H1 (cell line): ENCODE data around the gene SND1. TPM values are rescaled to one million over a fixed set of nuclear protein-coding genes. Genes with fewer than 3 reads are reported as not detected.

Experiments used
- CTCF ChIA-PET: fragments of 300-600 bp; sonication (Branson Sonifier 250); formaldehyde crosslinking; loops from one replicate; lab custom pipeline; 2021; ENCODE audit not compliant: partially characterized antibody; lab: Charles Lee
- POLR2A ChIA-PET: fragments of 300-600 bp; sonication (Branson Sonifier 250); formaldehyde crosslinking; loops from one replicate; lab custom pipeline; 2021; ENCODE audit warnings: inconsistent platforms; ENCODE audit not compliant: partially characterized antibody; lab: Charles Lee
- DNase-seq, 2 experiments: peaks; one replicate each; pipeline versions ENCODE4 v3.0.0 to v3.0.0-alpha.2; 2010 to 2022; ENCODE audit warnings: low spot score in 2 of 2, low read depth in 1 of 2, mixed read lengths in 1 of 2
- FAIRE-seq: peaks from 2 replicates; lab custom pipeline; 2011; peaks lifted over from hg19 to GRCh38; lab: Jason Lieb, UNC
- H2AFZ ChIP-seq: 2 replicates; pipeline ENCODE4 v1.8.1; 2012; ENCODE audit warnings: low read length, inconsistent platforms
- H2AK5ac ChIP-seq: 2 replicates; pipeline ENCODE4 v1.6.1; 2013; ENCODE audit warnings: low read depth, low read length
- H2BK120ac ChIP-seq: replicated peaks from 2 replicates; pipeline ENCODE3; 2013; ENCODE audit warnings: low read depth, low read length, inconsistent platforms
- H2BK12ac ChIP-seq: 2 replicates; pipeline ENCODE4 v1.6.1; 2013; ENCODE audit warnings: low read depth, low read length
- H2BK15ac ChIP-seq: 2 replicates; pipeline ENCODE4 v1.6.1; 2013; ENCODE audit warnings: low read length
- H2BK20ac ChIP-seq: 2 replicates; pipeline ENCODE4 v1.6.1; 2013; ENCODE audit warnings: low read length
- H2BK5ac ChIP-seq: 2 replicates; pipeline ENCODE4 v1.6.1; 2013; ENCODE audit warnings: low read depth, low read length
- H3K14ac ChIP-seq: 2 replicates; pipeline ENCODE4 v1.6.1; 2013; ENCODE audit warnings: inconsistent platforms; ENCODE audit not compliant: insufficient read length
- H3K18ac ChIP-seq: 2 replicates; pipeline ENCODE4 v1.6.1; 2013; ENCODE audit warnings: low read length; ENCODE audit errors: extremely low read depth
- H3K23ac ChIP-seq: 2 replicates; pipeline ENCODE4 v1.6.1; 2013; ENCODE audit warnings: inconsistent platforms; ENCODE audit not compliant: insufficient read length
- H3K23me2 ChIP-seq: 2 replicates; pipeline ENCODE4 v1.6.1; 2013; ENCODE audit warnings: low read depth, low read length
- H3K27ac ChIP-seq: 2 replicates; pipeline ENCODE4 v1.6.1; 2011; ENCODE audit warnings: low read depth, low read length, inconsistent platforms
- H3K27me3 ChIP-seq, 4 experiments: replicated peaks in 1 of 4; 1 replicate in 1 of 4; 2 replicates in 3 of 4; pipeline versions ENCODE4 v1.6.1 to v1.8.1; 2011 to 2013; ENCODE audit warnings: low read length in 3 of 4, mild to moderate bottlenecking in 3 of 4, inconsistent platforms in 2 of 4, mixed read lengths in 2 of 4, moderate library complexity in 1 of 4; ENCODE audit not compliant: control insufficient read depth in 3 of 4, insufficient read depth in 3 of 4; ENCODE audit errors: extremely low read depth in 1 of 4
- H3K36me3 ChIP-seq, 4 experiments: 2 replicates each; pipeline versions ENCODE4 v1.6.1 to v1.8.1; 2011 to 2013; ENCODE audit warnings: mild to moderate bottlenecking in 4 of 4, low read length in 3 of 4, moderate library complexity in 2 of 4, control low read depth in 1 of 4, inconsistent platforms in 1 of 4; ENCODE audit not compliant: insufficient read depth in 4 of 4, control insufficient read depth in 2 of 4
- H3K4ac ChIP-seq: replicated peaks from 2 replicates; pipeline ENCODE3; 2013; ENCODE audit warnings: low read length, low read depth, mixed read lengths, inconsistent platforms; ENCODE audit not compliant: insufficient read length
- H3K4me1 ChIP-seq, 4 experiments: replicated peaks in 1 of 4; 1 replicate in 1 of 4; 2 replicates in 3 of 4; pipeline versions ENCODE4 v1.6.1 to v1.8.1; 2011 to 2013; ENCODE audit warnings: low read length in 3 of 4, inconsistent platforms in 2 of 4, mixed read lengths in 1 of 4; ENCODE audit not compliant: insufficient read depth in 4 of 4, control insufficient read depth in 3 of 4
- H3K4me2 ChIP-seq, 2 experiments: 2 replicates each; pipeline versions ENCODE4 v1.6.1 to v1.8.1; 2011 to 2013; ENCODE audit warnings: low read depth in 2 of 2, low read length in 2 of 2, control low read depth in 1 of 2, inconsistent platforms in 1 of 2, mild to moderate bottlenecking in 1 of 2; ENCODE audit not compliant: insufficient read depth in 1 of 2
- H3K4me3 ChIP-seq, 4 experiments: fragments of 200-600, 300-600 bp in 1 of 4; sonication (generic), shearing (Covaris generic), sonication (Bioruptor Twin) in 1 of 4; 2 replicates each; pipeline versions ENCODE4 v1.5.1 to v1.8.1; 2011 to 2016; ENCODE audit warnings: low read length in 4 of 4, low read depth in 3 of 4, control low read depth in 2 of 4, inconsistent platforms in 2 of 4, mild to moderate bottlenecking in 2 of 4, mixed read lengths in 1 of 4, moderate library complexity in 1 of 4; ENCODE audit not compliant: insufficient read depth in 2 of 4; ENCODE audit errors: extremely low read depth in 1 of 4
- H3K56ac ChIP-seq: replicated peaks from 2 replicates; pipeline ENCODE3; 2013; ENCODE audit warnings: low read depth, mild to moderate bottlenecking, mixed read lengths, low read length, inconsistent platforms; ENCODE audit not compliant: insufficient read length
- H3K79me1 ChIP-seq: 2 replicates; pipeline ENCODE4 v1.6.1; 2013; ENCODE audit warnings: low read depth, low read length, control low read depth
- H3K79me2 ChIP-seq, 2 experiments: 2 replicates each; pipeline versions ENCODE4 v1.6.1 to v1.8.1; 2012 to 2013; ENCODE audit warnings: low read length in 2 of 2, mild to moderate bottlenecking in 2 of 2, inconsistent platforms in 1 of 2; ENCODE audit not compliant: insufficient read depth in 2 of 2, control insufficient read depth in 1 of 2
- H3K9ac ChIP-seq, 4 experiments: replicated peaks in 1 of 4; 1 replicate in 1 of 4; 2 replicates in 3 of 4; pipeline versions ENCODE4 v1.6.1 to v1.8.1; 2011 to 2013; ENCODE audit warnings: low read depth in 3 of 4, low read length in 3 of 4, control low read depth in 2 of 4, mild to moderate bottlenecking in 2 of 4, moderate library complexity in 2 of 4, inconsistent platforms in 1 of 4; ENCODE audit errors: extremely low read depth in 1 of 4
- H3K9me3 ChIP-seq, 2 experiments: 2 replicates each; pipeline versions ENCODE4 v1.6.1 to v1.8.1; 2012 to 2013; ENCODE audit warnings: mild to moderate bottlenecking in 2 of 2, moderate library complexity in 2 of 2, control low read depth in 1 of 2, inconsistent platforms in 1 of 2, low read depth in 1 of 2, low read length in 1 of 2, mixed read lengths in 1 of 2; ENCODE audit not compliant: insufficient read depth in 2 of 2
- H4K20me1 ChIP-seq, 2 experiments: replicated peaks in 1 of 2; 2 replicates each; pipeline versions ENCODE3 to v1.8.1; 2011 to 2013; ENCODE audit warnings: inconsistent platforms in 2 of 2, low read length in 2 of 2, mild to moderate bottlenecking in 1 of 2; ENCODE audit not compliant: insufficient read depth in 2 of 2, control insufficient read depth in 1 of 2
- H4K5ac ChIP-seq: 2 replicates; pipeline ENCODE4 v1.6.1; 2013; ENCODE audit warnings: low read length, low read depth, mixed read lengths, inconsistent platforms; ENCODE audit not compliant: insufficient read length
- H4K8ac ChIP-seq: 2 replicates; pipeline ENCODE4 v1.8.0; 2013; ENCODE audit warnings: mild to moderate bottlenecking, moderate library complexity, low read length, inconsistent platforms; ENCODE audit not compliant: insufficient read depth; ENCODE audit errors: extremely low read depth
- H4K91ac ChIP-seq: replicated peaks from 2 replicates; pipeline ENCODE3; 2013; ENCODE audit warnings: low read length, mixed read lengths, inconsistent platforms; ENCODE audit not compliant: insufficient read length
- WGBS, 2 experiments: shearing (Covaris generic) in 1 of 2; methylation state at CpG; one replicate each; pipeline versions ENCODE4 v1.1.6 to v1.1.7; 2013 to 2015; ENCODE audit warnings: low lambda C conversion rate in 2 of 2, mixed read lengths in 2 of 2, inconsistent platforms in 1 of 2, low coverage in 1 of 2, missing lambda C conversion rate in 1 of 2; ENCODE audit not compliant: insufficient replicate concordance in 2 of 2, insufficient coverage in 1 of 2, insufficient read length in 1 of 2; ENCODE audit errors: extremely low coverage in 1 of 2, missing lambda C conversion rate in 1 of 2; 5-methylcytosine and 5-hydroxymethylcytosine counted together
- polyA plus RNA-seq, 7 experiments: library from polyadenylated mRNA; depleted of rRNA in 3 of 7; stranded (reverse) in 5 of 7; unstranded in 2 of 7; fragments of >200 nt in 5 of 7; fragments of 200-250 nt in 2 of 7; gene quantifications; 1 replicate in 5 of 7; 2 replicates in 1 of 7; 4 replicates in 1 of 7; pipeline versions ENCODE4 v1.2.1 to v1.2.3, GENCODE V29; 2011 to 2013; ENCODE audit warnings: missing spikeins in 2 of 7, mixed read lengths in 2 of 7
- total RNA-seq: library from RNA; stranded (reverse); fragmentation: NEBNext Ultra II Directional; extraction: Animal tissue kit (Norgen Biotek cat#: 25700); gene quantifications from 2 replicates; pipeline ENCODE4 v1.2.1, GENCODE V29; 2021

The SND1 gene
- total and polyA plus RNA-seq, 2 of the 8 experiments (the other 6 are each of a cell fraction or from before 2014, with no cell fraction given) = 122 to 290 TPM

GRCh38 chr7:127828843-127829500, 177.0 kb downstream of the SND1 start:
- Histone ChIP-seq H3K56ac (no peak overlapping the region), H4K20me1 (peaks cover 2 to 10% of the 10 kb centered on the region in 2 experiments), H3K23ac (no peak overlapping the region), H4K91ac (no peak overlapping the region), H2BK12ac (no peak overlapping the region), H3K18ac (no peak overlapping the region), H3K27ac (no peak overlapping the region), H3K79me2 (peaks cover 0 to 36% of the 10 kb centered on the region in 2 experiments; a peak in 3 of 4 replicates), H3K27me3 (no peaks in the 10 kb centered on the region), H3K9ac (no peak overlapping the region), H2BK20ac (no peak overlapping the region), H2BK5ac (no peak overlapping the region), H3K4me1 (no peaks in the 10 kb centered on the region; a peak in 1 of 7 replicates), H3K9me3 (no peaks in the 10 kb centered on the region), H3K4me2 (no peak overlapping the region), H2AK5ac (no peak overlapping the region), H3K4me3 (no peak overlapping the region), H3K36me3 (no peaks in the 10 kb centered on the region), H4K5ac (no peak overlapping the region), H2BK120ac (no peak overlapping the region), H2BK15ac (no peak overlapping the region), H4K8ac (no peak overlapping the region), H2AFZ (no peak overlapping the region), H3K14ac (no peak overlapping the region), H3K4ac (no peak overlapping the region), H3K23me2 (no peaks in the 10 kb centered on the region), H3K79me1 (no peaks in the 10 kb centered on the region; the same call in 1 of the 2 replicates)
- POLR2A ChIA-PET = no interaction called here
- CTCF ChIA-PET = no interaction called here
- DNase-seq (no peak), FAIRE-seq (no peak)
- WGBS, 2 experiments = 82% methylated on average over 4 of the region's 4 CpGs; no CpG with 5 or more reads in 1 of the 2 experiments
